H54 (cell line): ENCODE measurements around the gene DIS3L2.

ENCODE experiments used
- DNase-seq: peaks from one replicate; pipeline ENCODE4 v3.0.0; 2011; ENCODE audit warnings: low spot score, mixed read lengths; ENCODE audit not compliant: insufficient read length
- FAIRE-seq: peaks from 3 replicates; lab custom pipeline; 2011; peaks lifted over from hg19 to GRCh38; lab: Jason Lieb, UNC
- POLR2A ChIP-seq: IDR thresholded peaks from 2 replicates; pipeline ENCODE4 v1.6.1; 2011; ENCODE audit warnings: low read depth, mild to moderate bottlenecking, low read length

Gene DIS3L2

GRCh38 chr2:231925303-231926179, 36.0 kb upstream of the DIS3L2 start:
- FAIRE-seq, result no peak

DNA sequence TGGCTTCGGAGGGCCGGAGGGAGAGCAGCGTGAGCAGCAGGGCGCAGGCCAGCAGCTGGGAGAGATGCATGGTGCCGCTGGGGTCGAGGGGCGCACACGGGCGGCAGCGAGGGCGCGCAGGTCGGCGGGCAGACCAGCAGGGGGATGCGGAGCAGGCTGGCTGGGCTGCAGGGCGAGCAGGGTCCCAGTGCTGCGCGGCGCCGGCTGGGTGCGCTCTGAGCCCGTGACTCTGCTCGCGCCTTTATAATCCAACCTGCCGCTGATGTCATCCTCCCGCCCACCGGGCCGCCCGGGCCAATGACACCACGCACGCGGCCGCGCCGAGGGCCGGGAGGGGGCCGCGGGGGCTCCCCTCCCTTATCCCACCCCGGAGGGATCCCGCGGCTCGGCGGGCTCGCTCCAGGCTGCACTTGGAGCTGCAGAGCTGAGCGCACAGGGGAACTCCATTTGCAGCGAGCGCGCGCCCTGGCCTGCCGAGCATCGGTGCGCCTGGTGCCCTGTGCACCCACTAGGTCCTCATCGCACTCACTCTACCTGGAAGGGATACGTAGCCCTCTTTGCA, 35.3 kb upstream of the DIS3L2 start, which contains the start of gene NPPC:
Gene NPPC (minus strand): TSS at position 217 of the 562 bp plus-strand sequence. CDS start 147 bp downstream, at position 70.
- FAIRE-seq (no peak), DNase-seq (no peak)
- TF ChIP-seq POLR2A, result peak; percentile 55

More at GRCh38 chr2:231925303-231926179, 36.0 kb upstream of the DIS3L2 start:
- peak; percentile 92 for DNase-seq
- TF ChIP-seq POLR2A, result no peak

- TF ChIP-seq POLR2A, result no peak
- DNase-seq (no peak), FAIRE-seq (no peak)
Observed at GRCh38 chr2:231926761-231927565, 34.5 kb upstream of the DIS3L2 start.

- no peak for FAIRE-seq
- no peak for TF ChIP-seq POLR2A
- no peak for DNase-seq
Observed at GRCh38 chr2:231927566-231927890, 34.0 kb upstream of the DIS3L2 start.

- FAIRE-seq, result no peak
- no peak for DNase-seq
Observed at GRCh38 chr2:231928481-231928880, 33.0 kb upstream of the DIS3L2 start.

GRCh38 chr2:231928901-231929725, 32.4 kb upstream of the DIS3L2 start:
- no peak for FAIRE-seq
- TF ChIP-seq POLR2A, result no peak
- DNase-seq, result no peak

More at GRCh38 chr2:231928481-231928880, 33.0 kb upstream of the DIS3L2 start:
- TF ChIP-seq POLR2A, result no peak

DNA sequence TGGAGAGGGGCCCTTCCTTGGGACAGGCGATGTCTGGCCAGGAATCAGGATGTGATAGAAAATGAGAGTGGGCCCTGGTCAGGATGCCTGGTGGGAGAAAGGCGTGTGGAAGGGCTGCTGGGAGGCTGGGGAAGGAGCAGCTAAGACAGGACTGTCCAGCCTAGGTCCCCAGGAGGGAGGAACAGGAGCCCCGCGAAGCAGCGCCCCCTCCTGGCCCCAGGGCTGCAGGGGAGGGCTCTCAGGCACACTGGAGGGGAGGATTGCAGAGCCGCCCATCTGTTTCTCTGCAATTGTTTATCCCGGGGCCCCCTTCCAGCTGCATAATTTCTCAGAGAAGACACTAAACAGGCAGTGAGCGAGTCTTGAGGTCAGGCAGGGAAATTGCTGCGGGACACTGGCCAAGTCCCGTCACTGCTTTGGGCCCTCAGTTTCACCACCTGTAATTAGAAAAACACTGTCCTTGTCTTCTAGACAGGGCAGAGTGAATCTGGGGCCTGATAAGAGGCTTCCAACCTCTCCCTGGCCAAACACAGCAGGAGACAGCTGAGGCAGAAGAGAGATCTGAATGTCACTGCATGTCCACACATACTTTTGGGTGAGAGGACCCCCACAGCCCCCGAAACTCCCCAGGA, 31.4 kb upstream of the DIS3L2 start:
- DNase-seq (no peak), FAIRE-seq (no peak)
- no peak for TF ChIP-seq POLR2A

- DNase-seq, result no peak
- no peak for FAIRE-seq
- no peak for TF ChIP-seq POLR2A
Observed at GRCh38 chr2:231930593-231931281, 30.8 kb upstream of the DIS3L2 start.

GRCh38 chr2:231931481-231931915, 30.0 kb upstream of the DIS3L2 start:
- FAIRE-seq (no peak), DNase-seq (no peak)
- no peak for TF ChIP-seq POLR2A

DNA sequence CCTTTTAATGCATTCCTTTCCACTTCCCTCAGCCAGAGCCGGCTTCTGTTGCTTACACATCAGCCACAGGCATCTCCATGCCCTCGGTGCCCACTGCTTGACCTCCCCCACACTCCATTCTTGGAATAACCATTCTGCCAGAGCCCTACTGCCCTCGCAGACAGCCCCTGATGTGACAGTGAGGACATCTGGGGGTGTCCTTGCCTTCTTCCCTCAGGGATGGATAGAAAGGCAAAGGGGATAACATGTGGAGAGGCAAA, 28.9 kb upstream of the DIS3L2 start:
- TF ChIP-seq POLR2A, result no peak
- FAIRE-seq (no peak), DNase-seq (no peak)

GRCh38 chr2:231932985-231933915, 28.3 kb upstream of the DIS3L2 start:
- DNase-seq, result no peak
- no peak for FAIRE-seq
- TF ChIP-seq POLR2A, result no peak
